ENCODE measurements around the gene NOS3.

The NOS3 gene

GRCh38 chr7:150990416-150991186, at the start of gene NOS3:
TSS of gene NOS3 (plus strand) at chr7:150991017. CDS start at chr7:150993804, 2,787 bp downstream.
- no peak for DNase-seq

DNA sequence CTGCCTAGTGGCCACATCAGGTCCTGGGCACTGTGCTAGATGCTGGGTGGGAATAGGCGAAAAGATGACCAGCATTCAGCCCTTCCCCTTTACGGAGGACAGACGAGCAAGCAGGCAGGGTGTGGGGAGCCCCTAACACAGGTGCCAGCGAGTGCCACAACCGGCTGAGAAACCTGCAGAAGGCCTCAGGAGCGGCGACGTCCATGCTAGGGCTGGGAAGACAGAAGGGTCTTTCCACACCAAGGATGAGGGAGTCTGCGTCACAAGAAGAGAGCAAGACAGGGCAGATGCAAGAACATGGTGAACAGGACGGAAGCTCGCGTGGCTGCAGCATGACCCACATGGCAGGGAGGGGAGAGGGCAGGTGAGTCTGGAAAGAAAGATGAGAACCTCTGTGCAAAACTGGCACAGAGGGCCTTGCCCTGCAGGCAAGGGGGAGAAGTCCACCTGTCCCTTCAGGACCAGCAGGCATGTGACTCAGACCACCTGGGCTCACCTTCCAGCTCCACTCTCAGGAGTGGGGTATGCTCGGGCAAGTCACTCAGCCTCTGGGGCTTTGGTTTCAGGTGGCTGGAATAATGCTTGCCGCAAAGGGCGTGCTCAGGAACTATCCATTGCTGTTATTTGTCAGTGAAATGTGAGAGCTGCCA, 49.3 kb upstream of the NOS3 start:
- no peak for DNase-seq

DNA sequence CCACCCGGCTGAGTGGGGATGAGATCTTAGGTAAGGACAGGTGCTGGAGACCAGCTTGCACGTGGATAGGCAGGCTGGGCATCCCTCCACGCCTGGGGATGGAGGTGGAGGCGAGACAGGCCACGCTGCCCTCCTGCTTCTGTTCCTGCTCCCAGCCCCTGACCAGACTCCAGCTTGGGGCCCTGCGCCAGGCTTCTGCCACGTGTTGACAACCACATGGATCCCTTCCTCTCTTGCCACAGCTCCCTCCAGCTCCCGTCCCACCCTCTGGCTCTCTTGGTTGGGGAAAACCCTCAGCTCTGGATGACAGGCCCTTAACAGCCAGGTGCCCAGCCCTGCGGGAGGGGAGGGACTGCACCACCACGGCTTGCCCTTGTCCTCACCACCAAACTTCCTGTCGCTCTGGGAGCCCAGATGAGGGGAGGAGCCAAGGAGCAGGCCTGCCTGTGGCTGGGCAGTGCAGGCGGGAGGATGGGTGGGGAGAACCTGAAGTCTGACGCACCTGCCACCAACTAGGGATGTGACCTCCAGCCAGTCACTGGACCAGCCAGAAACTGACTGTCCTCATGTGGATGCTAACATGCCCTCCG, 48.7 kb upstream of the NOS3 start:
- DNase-seq, result no peak

GRCh38 chr7:150942591-150943452, 48.0 kb upstream of the NOS3 start:
- no peak for DNase-seq

DNA sequence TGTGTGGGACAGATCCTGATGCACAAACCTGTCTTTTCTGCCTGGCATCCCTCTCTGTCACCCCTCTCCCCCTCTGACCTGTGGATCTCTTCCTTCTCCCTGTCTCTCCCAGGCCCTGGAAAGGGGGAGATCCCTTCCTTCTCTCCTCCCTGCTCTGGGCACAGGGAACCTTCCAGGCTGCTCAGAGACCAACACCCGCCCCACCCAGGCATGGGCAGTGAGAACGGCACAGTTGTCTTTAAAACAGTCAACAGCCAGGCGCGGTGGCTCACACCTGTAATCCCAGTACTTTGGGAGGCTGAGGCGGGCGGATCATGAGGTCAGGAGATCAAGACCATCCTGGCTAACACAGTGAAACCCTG, 47.4 kb upstream of the NOS3 start:
- DNase-seq, result no peak

- no peak for DNase-seq
Measured at GRCh38 chr7:150944066-150945042, 46.5 kb upstream of the NOS3 start.

- DNase-seq, result no peak
Measured at GRCh38 chr7:150945171-150945852, 45.5 kb upstream of the NOS3 start.

DNA sequence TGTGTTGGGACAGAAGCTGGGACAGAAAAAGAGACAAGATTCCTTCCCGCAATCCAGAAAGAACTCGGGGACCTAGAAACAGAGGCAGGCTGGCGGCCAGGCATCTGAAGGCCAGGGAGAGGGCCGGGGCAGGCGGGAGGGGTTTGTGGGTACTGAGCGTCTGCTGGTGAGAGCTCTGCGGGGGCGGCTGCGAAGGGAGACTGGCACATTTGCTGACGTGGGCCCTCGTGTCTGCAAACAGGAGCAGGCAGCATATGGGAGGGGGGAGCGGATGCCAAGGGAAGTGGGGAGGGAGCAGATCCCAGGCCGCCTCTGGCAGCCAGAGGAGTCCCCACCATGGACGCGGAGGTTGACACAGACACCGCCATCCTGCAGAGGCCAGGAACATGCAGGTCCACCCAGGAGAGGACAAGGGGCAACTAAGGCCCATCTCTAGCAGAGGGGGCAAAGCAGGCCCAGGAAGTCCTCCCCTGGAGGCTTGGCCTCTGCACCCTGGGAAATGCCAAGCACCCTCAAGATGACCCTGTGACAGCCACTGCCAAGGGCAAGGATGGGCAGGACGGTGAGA, 44.9 kb upstream of the NOS3 start:
- DNase-seq, result no peak

DNA sequence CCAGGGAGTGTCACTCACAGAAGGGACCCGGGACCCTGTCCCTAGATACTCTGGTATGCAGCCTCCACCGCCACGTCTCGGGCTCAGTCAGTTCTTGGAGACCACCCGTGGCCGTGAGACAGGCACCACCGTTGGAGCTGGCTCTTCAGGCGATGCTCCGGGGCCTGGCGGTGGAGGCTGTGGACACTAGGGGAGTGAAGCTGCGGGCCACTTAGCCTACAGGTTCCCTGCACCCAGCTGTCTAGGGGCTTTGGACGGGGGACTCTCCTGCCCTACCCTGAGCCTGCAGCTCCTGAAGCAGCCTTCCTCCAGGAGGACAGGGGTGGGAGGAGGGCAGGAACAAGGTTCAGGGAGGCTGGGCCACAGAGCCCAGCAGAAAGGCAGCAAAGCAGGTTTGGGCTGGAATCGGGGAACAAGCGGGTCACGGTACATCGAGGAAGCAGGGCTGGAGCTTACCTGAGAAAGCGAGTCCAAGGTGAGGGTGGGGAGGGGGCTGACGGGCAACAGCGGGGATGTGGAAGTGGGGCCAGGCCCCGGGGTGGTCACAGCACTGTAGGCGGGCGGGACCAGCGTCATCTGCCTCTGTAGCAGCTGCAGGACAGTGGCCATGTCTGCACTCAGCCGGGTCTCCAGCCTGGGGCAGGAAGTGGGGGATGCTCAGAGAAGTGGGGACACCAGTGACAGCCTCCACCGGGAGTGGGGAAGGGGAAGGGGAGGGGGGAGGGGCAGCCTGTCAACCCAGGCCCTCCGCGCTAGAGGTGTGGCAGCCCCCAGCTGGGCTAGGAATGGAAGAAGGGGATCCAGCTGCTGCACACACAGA, 44.2 kb upstream of the NOS3 start:
- no peak for DNase-seq

DNA sequence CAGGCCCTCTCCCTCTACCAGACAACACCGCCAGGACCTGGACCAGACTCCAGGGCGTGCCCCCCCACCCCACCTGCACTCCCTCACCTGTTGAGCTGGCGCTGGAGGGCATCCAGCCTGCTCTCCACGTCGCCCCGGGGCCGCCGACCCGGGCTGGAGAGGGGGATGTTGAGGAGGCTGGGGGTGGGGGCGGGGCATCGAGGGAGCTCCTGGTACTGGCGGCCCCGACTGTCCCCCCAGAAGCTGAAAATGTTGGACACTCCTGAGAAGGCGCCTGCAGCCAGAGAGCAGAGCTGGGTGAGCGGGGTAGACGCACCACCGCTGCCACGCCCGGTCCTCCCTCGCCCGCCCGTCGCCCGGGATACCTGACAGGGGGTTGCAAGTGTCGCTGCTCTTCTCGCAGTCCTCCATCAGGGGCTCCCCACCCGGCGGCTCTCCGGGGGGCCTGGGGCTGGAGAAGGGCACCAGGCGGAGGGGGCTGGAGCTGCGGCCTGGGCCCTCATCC, 43.5 kb upstream of the NOS3 start:
- no peak for DNase-seq

DNA sequence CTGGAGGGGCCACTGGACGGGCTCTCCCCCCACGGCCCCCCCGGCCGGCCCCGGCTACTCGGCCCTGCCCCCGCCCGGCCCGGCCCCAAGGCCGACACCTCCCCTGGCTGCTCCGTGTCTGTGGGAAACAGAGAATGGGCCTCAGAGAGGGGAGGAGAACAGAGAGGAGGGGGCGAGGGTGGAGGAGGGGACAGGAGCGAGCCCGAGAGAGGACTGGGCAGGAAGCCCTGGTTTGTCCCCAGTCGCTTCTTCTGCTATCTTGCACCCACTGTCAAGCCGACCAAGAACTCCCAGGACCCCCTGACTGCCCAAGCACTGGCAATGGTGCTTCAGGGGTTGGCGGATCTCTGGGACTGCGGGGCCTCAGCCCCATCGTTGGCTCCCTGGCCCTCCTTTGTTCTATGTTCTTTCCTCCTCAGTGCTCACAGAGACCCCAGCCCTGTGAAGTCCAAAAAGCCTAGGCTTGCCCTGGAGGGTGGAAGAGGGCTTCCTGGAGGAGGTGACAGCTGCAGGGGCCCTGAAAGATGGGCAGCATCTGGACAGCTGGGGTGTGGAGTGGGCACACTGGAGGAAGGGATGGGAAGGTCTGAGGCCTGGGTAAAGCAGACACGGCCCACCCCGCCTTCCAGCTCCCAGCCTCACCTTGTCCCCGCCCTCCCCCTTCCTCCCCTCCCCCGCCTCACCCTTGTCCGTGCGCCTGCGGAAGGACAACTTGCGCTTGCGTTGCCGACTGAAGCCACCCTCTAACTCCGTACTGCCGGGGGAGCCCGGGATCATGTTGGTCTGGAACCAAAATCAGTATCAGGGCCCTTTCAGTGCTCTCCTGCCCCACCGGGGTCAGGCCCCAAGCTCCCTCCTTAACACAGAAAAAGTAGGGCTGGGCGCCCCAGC, 42.8 kb upstream of the NOS3 start:
- DNase-seq, result no peak

DNA sequence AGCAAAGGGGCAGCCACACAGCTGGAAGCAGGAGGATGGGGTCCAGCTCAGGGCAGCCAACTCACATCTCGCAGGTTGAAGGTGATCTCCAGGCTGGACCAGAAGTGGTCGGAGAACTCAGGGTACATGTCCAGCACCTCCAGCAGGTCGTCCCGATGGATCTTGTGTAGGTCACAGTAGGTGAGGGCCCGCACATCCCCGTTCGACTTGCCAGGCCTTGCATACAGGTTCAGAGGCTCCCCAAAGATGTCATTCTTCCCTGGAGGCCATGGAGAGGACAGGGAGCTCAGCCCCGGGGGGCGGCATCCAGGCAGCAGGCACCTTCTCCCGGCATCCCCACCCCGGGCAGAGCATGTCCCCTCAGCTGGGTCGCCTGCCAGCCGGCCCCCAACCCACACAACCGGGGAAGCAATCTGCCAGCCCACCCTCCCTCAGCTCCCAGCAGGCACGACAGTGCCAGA, 42.0 kb upstream of the NOS3 start:
- no peak for DNase-seq

- DNase-seq, result peak in 1 of 3 donors; percentile 41
Measured at GRCh38 chr7:150949564-150949963, 41.3 kb upstream of the NOS3 start.

GRCh38 chr7:150949971-150950491, 40.8 kb upstream of the NOS3 start:
- no peak for DNase-seq

- no peak for DNase-seq
Measured at GRCh38 chr7:150950496-150951180, 40.2 kb upstream of the NOS3 start.

- no peak for DNase-seq
Measured at GRCh38 chr7:150951181-150951520, 39.7 kb upstream of the NOS3 start.

DNA sequence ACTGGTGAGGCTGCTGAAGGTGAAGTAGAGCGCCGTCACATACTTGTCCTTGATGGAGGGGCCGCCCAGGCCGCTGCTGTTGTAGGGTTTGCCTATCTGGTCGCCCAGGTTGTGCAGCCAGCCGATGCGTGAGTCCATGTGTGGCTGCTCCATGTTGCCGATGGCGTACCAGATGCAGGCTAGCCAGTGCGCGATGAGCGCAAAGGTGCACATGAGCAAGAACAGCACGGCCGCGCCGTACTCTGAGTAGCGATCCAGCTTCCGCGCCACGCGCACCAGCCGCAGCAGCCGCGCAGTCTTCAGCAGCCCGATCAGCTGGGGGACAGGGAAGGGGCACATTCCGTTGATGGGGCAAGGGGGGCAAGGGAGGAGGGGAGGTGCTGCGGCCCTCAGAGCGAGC, 39.3 kb upstream of the NOS3 start:
- no peak for DNase-seq
